Left lung (tissue), 10 donors: ENCODE results near the gene PRDM13. TPM values are rescaled to one million over a fixed set of nuclear protein-coding genes. Genes with fewer than 3 reads are reported as not detected.

Source experiments
- ATAC-seq: fragments of 200-7000 bp; cut with Tn5 transposase; one replicate; pipeline ENCODE4 v1.9.1; 2020; ENCODE audit warnings: moderate library complexity
- DNase-seq, 4 donors: peaks; one replicate each; pipeline ENCODE4 v3.0.0-alpha.2; 2013 to 2020
- H3K27ac ChIP-seq, 2 donors: fragments of 200-600 bp; sonication (generic) in 1 of 2; one replicate each; pipeline versions ENCODE4 v1.5.0 to v1.8.0; 2020 to 2021
- H3K27me3 ChIP-seq, 2 donors: fragments of 200-600 bp; sonication (generic) in 1 of 2; one replicate each; pipeline versions ENCODE4 v1.5.0 to v1.8.0; 2020 to 2021
- H3K36me3 ChIP-seq, 2 donors: fragments of 200-600 bp; sonication (generic) in 1 of 2; one replicate each; pipeline versions ENCODE4 v1.5.0 to v1.8.0; 2020 to 2021
- H3K4me1 ChIP-seq, 2 donors: fragments of 200-600 bp; one replicate each; pipeline ENCODE4 v1.8.0; 2021
- H3K4me3 ChIP-seq, 2 donors: fragments of 200-600 bp; sonication (generic) in 1 of 2; one replicate each; pipeline versions ENCODE4 v1.5.0 to v1.8.0; 2020 to 2021; ENCODE audit warnings: mild to moderate bottlenecking in 1 of 2
- H3K9me3 ChIP-seq, 2 donors: fragments of 200-600 bp; sonication (generic) in 1 of 2; one replicate each; pipeline versions ENCODE4 v1.5.0 to v1.8.0; 2020 to 2021
- CTCF ChIP-seq, 2 donors: fragments of 200-600 bp; sonication (generic) in 1 of 2; IDR thresholded peaks; one replicate each; pipeline versions ENCODE4 v1.5.0 to v1.8.0; 2021; ENCODE audit warnings: antibody characterized with exemption in 2 of 2
- intact Hi-C, 2 donors: fragments of 100-400 bp; cut with DNase I; formaldehyde crosslinking; loops; one replicate each; pipeline versions ENCODE4 v1.11.2 to v1.14.2; 2022
- polyA plus RNA-seq, 6 donors: library from polyadenylated mRNA; unstranded; fragments of 120-200 nt; gene quantifications; one replicate each; pipeline ENCODE4 v1.2.1, GENCODE V29; 2013; ENCODE audit not compliant: insufficient read length in 6 of 6
- total RNA-seq, 2 donors: library from RNA; stranded (reverse); fragmentation: NEBNext Ultra II Directional; extraction: Animal tissue kit (Norgen Biotek cat#: 25700); gene quantifications; one replicate each; pipeline ENCODE4 v1.2.1, GENCODE V29; 2021
- donor health status: DM: no; HTN: yes; CAD: no.
- donor health status: DM: no; HTN: no; CAD: no.

Gene PRDM13
- total and polyA plus RNA-seq, 8 donors, result not detected

GRCh38 chr6:99608059-99608885 is 1.6 kb downstream of the PRDM13 start:
- Histone ChIP-seq H3K27ac (no peak overlapping the region), H3K36me3 (no peaks in the 10 kb centered on the region), H3K9me3 (no peaks in the 10 kb centered on the region), H3K4me1 (peaks cover 16 to 22% of the 10 kb centered on the region in 2 donors), H3K4me3 (no peak overlapping the region), H3K27me3 (peaks cover 100% of the 10 kb centered on the region in 2 donors)
- DNase-seq, result peak in 1 of 4 donors; percentile 33
- TF ChIP-seq CTCF (IDR thresholded peaks at IDR 0.05), result no peak
- intact Hi-C loops, result no loop called here
- ATAC-seq, result no peak

GRCh38 chr6:99608886-99609482 is 2.4 kb downstream of the PRDM13 start:
- Histone ChIP-seq H3K4me1 (peaks cover 13 to 22% of the 10 kb centered on the region in 2 donors), H3K9me3 (no peaks in the 10 kb centered on the region), H3K36me3 (no peaks in the 10 kb centered on the region), H3K27me3 (peaks cover 100% of the 10 kb centered on the region in 2 donors), H3K27ac (no peak overlapping the region), H3K4me3 (no peak overlapping the region)
- TF ChIP-seq CTCF (IDR thresholded peaks at IDR 0.05), result no peak
- ATAC-seq, result no peak
- DNase-seq, result no peak
- intact Hi-C loops, result no loop called here

GRCh38 chr6:99609905-99610489 is 3.4 kb downstream of the PRDM13 start:
- ATAC-seq (no peak), DNase-seq (no peak)
- Histone ChIP-seq H3K4me1 (peaks cover 16 to 26% of the 10 kb centered on the region in 2 donors), H3K27ac (no peak overlapping the region), H3K36me3 (no peaks in the 10 kb centered on the region), H3K4me3 (no peak overlapping the region), H3K27me3 (peaks cover 100% of the 10 kb centered on the region in 2 donors), H3K9me3 (no peaks in the 10 kb centered on the region)
- intact Hi-C loops, result no loop called here
- TF ChIP-seq CTCF (IDR thresholded peaks at IDR 0.05), result no peak

GRCh38 chr6:99611148-99611547 is 4.5 kb downstream of the PRDM13 start:
- Histone ChIP-seq H3K4me1 (peaks cover 16 to 26% of the 10 kb centered on the region in 2 donors), H3K36me3 (no peaks in the 10 kb centered on the region), H3K27me3 (peaks cover 100% of the 10 kb centered on the region in 2 donors), H3K9me3 (no peaks in the 10 kb centered on the region), H3K27ac (no peak overlapping the region), H3K4me3 (no peak overlapping the region)
- no peak for ATAC-seq
- no peak for TF ChIP-seq CTCF (IDR thresholded peaks at IDR 0.05)
- DNase-seq, result no peak
- intact Hi-C loops, result no loop called here
